ENCODE measurements around the gene TNMD. TPM values are rescaled to one million over a fixed set of nuclear protein-coding genes. Genes with fewer than 3 reads are reported as not detected.

The TNMD gene
- total and polyA plus RNA-seq, 10 of the 15 experiments (the other 5 are each of a cell fraction or from before 2014, with no cell fraction given), result not detected

- TF ChIP-seq TCF7 (IDR thresholded peaks at IDR 0.05; ENCODE audit: borderline replicate concordance), result no peak
- TF ChIP-seq FOXK2 (IDR thresholded peaks at IDR 0.05), result no peak
- TF ChIP-seq MYB (IDR thresholded peaks at IDR 0.05; ENCODE audit: borderline replicate concordance, low read depth, low read length), result no peak
- TF ChIP-seq STAT1 (conservative IDR thresholded peaks at IDR 0.05), result no peak
- no peak for TF ChIP-seq USF1 (IDR thresholded peaks at IDR 0.05; ENCODE audit: borderline replicate concordance, extremely low read length, insufficient read depth, low read depth, low read length)
- TF ChIP-seq SMC3 (IDR thresholded peaks at IDR 0.05; ENCODE audit: borderline replicate concordance, low read length), result no peak
- TF ChIP-seq RCOR1 (conservative IDR thresholded peaks at IDR 0.05; ENCODE audit: low read depth, low read length), result no peak
- TF ChIP-seq IRF3 (IDR thresholded peaks at IDR 0.05), result no peak
- TF ChIP-seq MTA3 (IDR thresholded peaks at IDR 0.05; ENCODE audit: borderline replicate concordance, low read length), result no peak
- no peak for TF ChIP-seq IKZF2 (IDR thresholded peaks at IDR 0.05)
These were observed 22.0 kb downstream of the TNMD start (continued) for GRCh38 chrX:100606753-100607152.

GRCh38 chrX:100609591-100609990 is 24.9 kb downstream of the TNMD start:
- TF ChIP-seq ATF3 (IDR thresholded peaks at IDR 0.05; ENCODE audit: borderline replicate concordance, extremely low read depth, low read depth, low read length) (no peak), SKIL (IDR thresholded peaks at IDR 0.05; ENCODE audit: low read depth, poor library complexity, severe bottlenecking) (no peak), SPI1 (IDR thresholded peaks at IDR 0.05; ENCODE audit: borderline replicate concordance, insufficient read depth, low read depth, low read length) (no peak), ZBTB33 (IDR thresholded peaks at IDR 0.05) (no peak)
- intact Hi-C loops (cut with micrococcal nuclease; ENCODE audit: unreplicated experiment) (no loop called here), in situ Hi-C loops (cut with MboI) (no loop called here)
- no peaks in the 10 kb centered on the region for H3K4me1 ChIP-seq (ENCODE audit: control insufficient read depth, insufficient read depth, low read length)
- FAIRE-seq (no peak), ATAC-seq (no peak), DNase-seq (ENCODE audit: low read depth, low spot score) (no peak)
- CTCF ChIA-PET, result interaction anchor here (0.6 kb wide), 2 partner anchors 24 to 873 kb away, joined by 3 to 4 read pairs; no protein-coding TSS in a partner anchor
- no peak overlapping the region for H3K4me2 ChIP-seq (ENCODE audit: control insufficient read depth, insufficient read depth)
- 0% methylated on average over 1 of the region's 1 CpG for WGBS (ENCODE audit: insufficient coverage, insufficient replicate concordance, low lambda C conversion rate, missing lambda C conversion rate)
- no peak overlapping the region for H3K4me3 ChIP-seq
- RAD21 ChIA-PET (ENCODE audit: unreplicated experiment), result no interaction called here
- POLR2A ChIA-PET, result no interaction called here
- no peak overlapping the region for H2AFZ ChIP-seq (ENCODE audit: control insufficient read depth, low read depth, low read length)
- H3K9me3 ChIP-seq (replicated peaks; ENCODE audit: control insufficient read depth, insufficient read depth, low read length), result no peaks in the 10 kb centered on the region
- H3K36me3 ChIP-seq (ENCODE audit: control insufficient read depth in 2 of 2, insufficient read depth in 2 of 2, low read length in 1 of 2), result no peaks in the 10 kb centered on the region
- H4K20me1 ChIP-seq (ENCODE audit: control insufficient read depth, insufficient read depth), result no peaks in the 10 kb centered on the region
- H3K9ac ChIP-seq (ENCODE audit: control insufficient read depth, insufficient read depth, low read length), result no peak overlapping the region
- no peaks in the 10 kb centered on the region for H3K79me2 ChIP-seq (ENCODE audit: control insufficient read depth, insufficient read depth, low read length)
- SMC1A ChIA-PET (ENCODE audit: uncharacterized antibody, unreplicated experiment), result interaction anchor here (0.9 kb wide), 1 partner anchor 17 kb away, joined by 3 read pairs; no protein-coding TSS in a partner anchor
- no peak overlapping the region for H3K27ac ChIP-seq (ENCODE audit: control insufficient read depth, insufficient read depth)
- no TSS peak for BruUV-seq (replicated peaks)
- no peaks in the 10 kb centered on the region for H3K27me3 ChIP-seq (replicated peaks in 1 of 2; ENCODE audit: control insufficient read depth in 2 of 2, insufficient read depth in 2 of 2, low read length in 1 of 2)

Data from GM12878 (cell line).